GM21423 (cell line): ENCODE results near the gene TNK2.

Source experiments
- ATAC-seq: cut with Tn5 transposase; IDR thresholded peaks from one replicate; pipeline ENCODE4 v1.9.1; 2021; ENCODE audit warnings: mild to moderate bottlenecking, moderate library complexity; ENCODE audit not compliant: unreplicated experiment

TNK2 gene

DNA sequence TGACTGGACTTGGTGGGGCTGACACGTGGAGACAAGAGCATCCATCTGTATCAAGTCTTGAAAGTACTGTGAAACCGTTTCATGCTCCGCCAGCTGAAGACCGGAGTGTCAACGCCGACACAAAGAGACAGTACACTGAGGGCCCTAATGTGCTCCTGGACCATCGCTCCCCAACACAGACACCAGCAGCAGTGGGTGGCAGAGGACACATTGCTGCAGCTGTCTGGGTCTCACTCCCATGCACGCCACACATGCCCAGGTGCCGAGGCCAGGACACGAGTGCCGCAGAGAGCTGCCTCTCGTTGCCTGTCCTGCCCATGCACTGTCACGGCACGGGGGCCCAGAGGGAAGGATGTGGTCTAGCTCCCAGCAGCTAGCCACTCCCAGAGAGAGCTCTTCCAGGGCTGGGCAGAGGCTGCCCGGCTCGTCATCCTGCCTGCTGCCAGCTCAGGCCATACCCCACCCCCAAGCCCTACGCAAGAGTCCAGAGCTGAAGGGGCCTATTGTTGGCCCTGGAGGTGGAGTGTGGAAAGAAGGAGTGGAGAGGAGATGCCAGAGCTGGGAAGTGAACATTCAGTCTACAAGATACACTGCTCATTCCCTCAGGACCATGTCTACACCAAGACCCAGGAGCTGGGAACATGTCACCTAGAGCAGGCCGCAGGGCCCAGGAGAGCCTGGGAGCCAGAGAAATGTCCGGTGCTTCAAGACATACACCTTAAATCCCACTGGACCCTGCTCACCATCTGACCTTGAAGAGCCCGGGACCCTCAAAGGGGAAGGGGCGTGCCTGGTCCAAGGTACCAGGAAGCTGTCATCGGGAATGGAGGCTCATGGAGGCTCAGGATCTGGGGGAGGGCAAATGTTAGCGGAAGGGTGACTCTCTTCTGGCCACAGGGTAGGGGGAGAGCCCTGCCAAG, 7.7 kb downstream of the TNK2 start:
- ATAC-seq, result peak; percentile 53

DNA sequence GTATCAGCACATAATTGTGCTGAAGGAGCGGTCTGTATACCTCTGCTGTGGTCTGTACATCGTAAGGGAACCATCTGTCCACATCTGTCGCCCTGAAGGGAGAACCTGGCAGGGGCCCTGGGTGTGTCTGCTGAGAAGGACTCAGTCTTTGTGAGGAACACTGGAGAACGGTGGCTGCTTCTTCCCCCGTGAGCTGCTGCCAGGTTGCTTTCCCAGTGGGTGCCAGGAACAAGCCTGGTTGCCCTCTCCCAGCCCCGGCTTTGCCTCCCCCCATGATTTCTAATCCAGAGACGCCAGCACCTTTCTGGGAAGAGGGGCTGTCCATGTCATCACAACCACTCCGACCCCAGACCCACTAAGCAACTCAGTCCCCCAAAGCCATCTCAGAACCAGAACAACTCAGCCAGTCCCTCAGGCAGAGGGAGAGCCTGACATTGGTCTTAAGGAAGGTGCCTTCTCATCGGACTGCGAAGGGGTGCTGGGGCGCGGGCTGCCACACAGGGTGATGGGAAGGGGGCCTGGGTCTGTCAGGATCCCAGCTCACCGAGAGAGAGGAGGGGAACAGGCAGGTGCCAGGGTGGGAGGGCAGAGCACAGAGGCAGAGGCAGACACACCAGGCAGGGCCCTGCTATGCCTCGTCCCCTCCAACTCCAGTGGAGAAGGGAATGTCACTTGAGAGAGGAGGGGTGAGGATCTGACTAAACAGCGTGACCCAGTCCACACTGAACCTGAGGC, 8.5 kb downstream of the TNK2 start:
- no peak for ATAC-seq

DNA sequence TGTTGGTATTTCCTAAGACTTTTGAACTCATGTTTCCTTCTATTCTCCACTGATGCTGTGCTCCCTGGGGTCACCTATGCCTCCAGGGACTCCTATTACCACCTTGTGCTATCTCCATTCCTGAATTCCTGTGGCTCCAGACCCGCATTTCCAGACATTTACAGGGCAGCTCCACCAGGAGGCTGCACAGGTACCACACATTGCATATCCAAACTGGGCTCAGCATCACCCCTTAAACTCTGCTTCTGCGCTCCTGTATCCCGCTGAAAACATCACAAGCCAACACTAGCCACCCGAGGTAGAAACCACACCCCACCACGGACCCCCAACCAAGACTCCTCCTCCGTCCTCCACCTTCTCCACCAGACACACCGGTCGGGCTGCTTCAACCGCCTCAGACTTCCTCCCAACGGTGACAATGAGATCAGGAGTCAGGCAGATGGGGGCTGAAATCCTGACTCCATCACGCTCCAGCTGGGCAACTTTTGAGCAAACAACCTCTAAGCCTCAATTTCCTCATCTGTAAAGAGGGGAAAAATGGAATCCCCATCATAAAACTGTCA, 10.4 kb downstream of the TNK2 start:
- ATAC-seq, result no peak

DNA sequence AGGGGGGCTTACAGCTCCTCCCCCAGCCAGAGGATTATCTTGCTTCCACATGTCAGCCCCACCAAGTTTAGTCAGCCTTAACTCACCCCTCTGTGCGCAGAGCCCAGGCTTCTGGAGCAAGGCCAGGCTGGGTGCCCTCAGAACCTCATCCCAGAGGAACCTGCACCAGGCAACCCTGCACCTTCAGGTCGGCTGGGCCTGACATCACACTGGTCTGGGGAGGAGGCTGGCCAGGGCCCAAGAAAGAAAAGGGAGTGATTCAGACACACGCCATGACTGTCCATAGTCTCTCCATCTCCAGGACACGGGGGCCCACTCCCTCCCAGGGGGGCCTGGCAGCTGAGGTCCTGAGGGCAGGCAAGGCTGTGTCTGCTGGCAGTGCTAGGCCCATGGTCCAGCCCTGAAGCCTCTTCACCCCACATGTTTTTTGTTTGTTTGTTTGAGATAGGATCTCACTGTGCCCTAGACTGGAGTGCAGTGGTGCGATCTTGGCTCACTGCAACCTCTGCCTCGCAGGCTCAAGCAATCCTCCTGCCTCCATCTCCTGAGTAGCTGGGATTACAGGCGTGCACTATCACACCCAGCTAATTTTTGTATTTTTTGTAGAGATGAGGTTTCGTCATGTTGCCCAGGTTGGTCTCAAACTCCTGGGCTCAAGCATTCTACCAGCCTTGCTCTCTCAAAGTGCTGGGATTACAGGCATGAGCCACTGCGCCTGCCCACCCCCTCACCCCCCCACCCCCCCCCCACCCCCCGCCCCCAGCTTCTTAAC, 11.1 kb downstream of the TNK2 start:
- no peak for ATAC-seq

DNA sequence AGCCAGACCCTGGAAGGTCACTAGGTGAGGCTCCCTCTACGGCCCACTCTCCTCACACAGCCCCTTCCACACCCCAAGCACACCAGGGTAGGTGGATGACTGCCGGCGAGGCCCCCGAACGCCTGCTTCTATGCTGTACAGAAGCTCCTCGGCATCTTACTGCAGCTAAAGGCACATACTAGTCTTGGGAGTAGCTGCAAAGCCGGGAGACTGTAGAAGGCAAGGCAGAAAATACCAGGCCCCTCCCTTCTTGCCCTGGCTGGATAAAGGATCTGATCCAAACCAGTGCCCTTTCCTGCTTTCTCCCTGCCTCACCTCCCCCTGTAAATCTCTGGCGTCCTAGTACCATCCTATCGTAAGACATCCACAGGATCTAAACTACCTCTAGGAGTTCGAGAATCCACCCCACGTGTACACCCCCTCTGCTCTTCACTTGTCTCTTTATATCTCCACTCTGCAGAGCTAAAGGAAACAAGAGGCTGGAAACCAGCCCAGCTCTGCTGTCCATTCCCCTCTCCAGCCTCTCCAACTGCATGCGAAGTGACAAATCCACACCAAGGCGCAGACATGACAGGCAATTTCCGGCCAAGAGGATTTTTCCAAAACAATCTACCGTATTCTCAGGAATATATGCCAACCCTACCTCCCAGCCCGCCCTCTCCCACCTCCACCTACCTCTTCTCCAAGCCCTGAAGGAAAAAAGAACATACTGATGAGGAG, 11.8 kb downstream of the TNK2 start:
- ATAC-seq, result no peak

DNA sequence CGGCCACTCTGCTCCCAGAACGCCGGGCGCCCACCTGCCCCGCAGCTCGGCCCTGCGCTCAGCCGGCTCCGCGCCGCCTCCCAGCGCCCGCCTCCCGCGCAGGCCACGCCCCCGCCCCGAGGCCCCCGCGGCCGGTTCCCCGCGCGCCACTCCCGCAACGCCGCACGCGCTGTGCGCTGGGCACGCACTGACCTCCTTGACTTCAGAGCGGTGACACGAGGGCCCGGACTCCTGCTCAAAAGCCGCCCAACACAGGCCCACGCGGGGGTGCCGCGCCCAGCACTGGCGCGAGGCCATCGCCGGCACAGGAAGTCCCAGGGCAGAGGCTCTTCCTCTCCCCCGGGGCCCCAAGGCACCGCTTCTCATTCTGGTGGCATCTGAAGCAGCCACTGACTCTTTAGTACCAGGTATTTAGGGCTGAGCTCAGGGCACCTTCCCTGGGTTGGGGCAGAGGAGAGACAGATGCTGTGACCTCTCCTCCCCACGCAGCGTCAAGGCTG, 12.4 kb downstream of the TNK2 start:
- ATAC-seq, result peak; percentile 34

DNA sequence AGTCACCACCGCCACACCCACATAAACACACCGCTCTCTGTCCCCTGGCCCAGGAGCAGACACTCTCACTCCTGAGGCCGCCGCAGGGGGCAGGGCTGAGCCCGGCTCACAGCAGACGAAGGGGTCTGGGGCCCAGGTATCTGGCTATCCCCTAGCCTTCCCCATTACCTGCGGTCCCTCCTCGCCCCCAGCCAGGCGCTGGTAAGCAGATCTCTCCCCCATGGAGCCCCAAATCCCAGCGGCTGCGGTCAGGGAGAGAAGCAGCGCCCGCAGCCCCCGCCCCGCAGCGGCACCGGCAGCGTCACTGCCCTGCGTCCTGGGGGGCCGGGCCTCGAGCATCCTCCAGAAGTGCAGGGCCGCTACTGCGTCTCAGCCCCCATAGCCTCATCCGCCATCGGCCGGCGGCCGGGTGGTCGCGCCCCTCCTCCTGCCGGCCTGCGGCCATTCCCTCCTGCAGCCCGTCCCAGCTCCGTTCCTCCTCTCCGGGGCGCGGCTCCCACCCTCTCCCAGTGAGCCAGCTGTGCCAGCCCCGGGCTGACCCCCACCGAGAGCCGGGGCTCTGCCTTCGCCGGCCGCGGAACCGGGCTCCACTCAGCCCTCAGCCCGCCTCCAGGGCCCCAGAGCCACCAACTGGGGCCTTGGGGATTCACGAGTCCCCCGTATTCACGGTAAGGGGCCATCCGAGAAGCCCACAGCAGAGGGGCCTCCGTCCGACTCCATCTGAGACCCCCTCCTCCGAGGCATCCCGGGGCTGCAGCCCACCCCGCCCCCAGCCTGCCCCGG, 13.1 kb downstream of the TNK2 start:
- ATAC-seq, result peak; percentile 57

DNA sequence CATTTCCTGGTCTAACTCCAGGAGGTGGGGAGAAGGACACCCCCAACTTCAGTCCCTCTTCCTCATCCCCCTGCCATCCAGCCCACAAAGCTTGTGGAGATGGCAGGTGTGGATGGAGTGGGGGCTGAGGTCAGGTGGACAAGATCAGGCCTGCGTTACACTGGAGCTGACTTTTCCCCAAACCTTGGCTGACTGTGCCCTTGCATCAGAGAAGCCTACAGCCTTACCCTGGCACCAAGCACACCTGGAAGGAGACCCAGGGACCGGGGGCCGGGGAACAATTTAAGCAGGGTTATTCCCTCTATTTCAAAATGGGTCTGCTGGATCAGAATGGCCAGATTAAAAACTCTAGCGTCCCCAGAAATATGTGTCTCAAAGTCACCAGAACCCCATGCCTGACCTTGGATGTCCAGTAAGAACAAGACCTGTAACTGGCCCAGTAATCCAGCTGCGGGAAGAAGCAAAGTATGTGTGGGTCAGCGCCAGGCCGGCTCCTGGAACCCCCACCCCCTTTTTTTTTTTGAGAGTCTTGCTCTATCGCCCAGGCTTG, 14.4 kb downstream of the TNK2 start:
- ATAC-seq, result no peak

DNA sequence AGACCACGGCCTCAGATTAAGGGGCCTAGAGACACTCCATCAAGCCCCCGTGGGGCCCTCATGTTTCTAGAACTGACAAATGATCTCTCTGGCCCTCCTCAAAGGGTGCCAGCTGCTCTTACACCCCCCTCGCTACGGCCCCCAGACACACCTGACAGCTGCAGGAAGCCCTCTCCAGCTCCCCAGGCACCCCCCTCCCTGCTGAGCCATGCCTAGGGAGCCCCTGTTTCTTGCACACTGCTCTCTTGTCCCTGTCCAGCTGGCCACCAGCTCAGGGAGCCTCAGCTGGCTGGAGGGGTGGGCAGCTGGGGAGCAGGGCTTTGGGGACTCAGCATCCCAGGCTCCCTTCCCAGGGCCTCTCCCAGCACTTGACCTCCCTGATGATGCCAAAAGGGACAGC, 14.8 kb downstream of the TNK2 start:
- ATAC-seq, result no peak

DNA sequence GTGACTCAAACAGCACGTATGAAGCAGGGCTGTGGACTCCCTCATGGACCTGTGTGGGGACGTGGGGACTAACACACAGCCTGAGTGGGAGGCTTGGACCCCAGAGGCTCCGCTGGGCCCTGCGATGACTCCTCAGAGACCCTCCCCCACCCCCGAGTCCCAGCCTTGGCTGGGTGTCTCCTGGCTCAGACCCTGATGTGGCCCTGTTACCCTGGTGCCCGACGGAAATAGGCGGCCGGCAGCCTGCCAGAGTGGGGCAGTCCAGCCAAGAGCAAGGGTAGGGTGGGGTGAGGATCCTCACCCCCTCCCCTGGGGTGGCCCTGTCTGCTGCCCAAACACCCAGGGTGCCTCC, 15.3 kb downstream of the TNK2 start:
- ATAC-seq, result no peak

DNA sequence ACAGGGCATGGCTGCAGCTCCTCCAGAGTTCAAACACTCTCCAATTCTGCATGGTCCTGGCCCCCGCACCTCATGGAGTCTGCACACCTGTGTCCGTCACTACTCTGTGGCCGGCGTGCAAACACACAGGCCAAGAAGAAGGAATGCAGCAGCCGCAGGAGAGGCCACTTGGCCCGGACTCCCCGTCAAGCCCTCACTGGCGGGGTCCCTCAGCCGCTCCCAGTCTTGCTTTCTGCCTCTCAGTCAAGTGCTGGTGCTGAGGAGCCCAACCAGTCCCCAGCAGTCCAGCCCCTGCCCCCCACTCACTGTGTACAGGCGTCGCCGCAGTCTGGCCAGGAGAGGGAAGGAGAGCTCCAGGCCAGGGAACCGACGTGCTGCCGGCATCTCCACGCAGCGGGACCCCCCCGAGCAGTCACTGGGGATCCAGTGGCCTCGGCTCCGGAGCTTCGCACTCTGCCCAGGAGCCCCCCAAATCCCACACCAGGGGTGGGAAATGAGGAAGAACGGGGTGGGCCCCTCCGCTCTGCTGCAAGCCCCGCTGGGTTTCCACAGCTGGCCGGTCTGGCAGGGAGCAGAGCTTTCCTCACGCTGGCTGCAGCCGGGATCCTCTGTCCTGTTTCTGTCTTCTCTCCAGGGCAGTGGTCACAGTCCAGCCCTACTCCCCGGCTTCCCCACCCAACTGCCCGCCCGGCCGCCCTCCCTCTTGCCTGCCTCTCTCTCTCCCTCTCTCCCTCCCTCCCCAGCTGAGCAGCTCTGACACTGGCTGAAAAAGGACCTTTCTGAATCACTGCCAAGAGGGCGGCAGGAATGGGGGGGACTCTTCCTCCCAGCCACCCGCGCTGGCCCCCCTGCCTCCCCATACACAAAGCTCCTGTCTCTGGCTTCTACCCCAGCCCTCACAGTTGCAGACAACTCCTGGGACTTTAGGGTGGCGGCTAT, 16.0 kb downstream of the TNK2 start:
- no peak for ATAC-seq

DNA sequence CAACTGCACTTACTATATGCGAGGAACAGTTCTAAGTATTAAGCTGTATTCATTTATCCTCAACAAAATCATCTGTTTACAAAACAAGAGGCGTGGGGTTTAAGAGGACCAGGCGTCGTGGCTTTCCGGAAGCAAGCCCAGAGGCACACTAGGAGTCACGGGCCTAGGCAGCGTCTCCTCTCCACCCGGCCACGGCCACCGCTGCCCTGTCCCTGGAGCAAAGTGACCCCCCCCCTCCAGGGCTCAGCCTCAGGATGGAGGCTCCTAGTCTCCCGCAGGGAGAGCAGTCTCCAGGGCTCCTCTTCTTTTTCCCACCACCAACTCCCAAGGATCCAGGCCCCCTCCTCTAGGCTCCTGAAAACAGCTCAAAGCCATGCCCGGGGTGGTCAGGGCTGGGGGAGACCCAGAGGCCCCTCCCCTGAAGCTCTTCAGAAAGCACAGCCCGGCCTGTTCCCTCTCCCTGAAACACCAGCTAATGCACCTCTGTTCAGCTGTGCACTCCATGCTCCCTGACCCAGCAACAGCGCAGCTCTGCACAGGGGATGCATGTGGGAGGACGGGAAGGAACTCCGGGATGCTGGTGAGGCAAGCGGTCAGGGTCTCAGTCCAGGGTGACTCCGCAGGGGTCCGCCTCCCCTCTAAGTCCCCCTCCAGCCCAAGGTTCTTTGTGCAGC, 16.8 kb downstream of the TNK2 start:
- ATAC-seq, result no peak

DNA sequence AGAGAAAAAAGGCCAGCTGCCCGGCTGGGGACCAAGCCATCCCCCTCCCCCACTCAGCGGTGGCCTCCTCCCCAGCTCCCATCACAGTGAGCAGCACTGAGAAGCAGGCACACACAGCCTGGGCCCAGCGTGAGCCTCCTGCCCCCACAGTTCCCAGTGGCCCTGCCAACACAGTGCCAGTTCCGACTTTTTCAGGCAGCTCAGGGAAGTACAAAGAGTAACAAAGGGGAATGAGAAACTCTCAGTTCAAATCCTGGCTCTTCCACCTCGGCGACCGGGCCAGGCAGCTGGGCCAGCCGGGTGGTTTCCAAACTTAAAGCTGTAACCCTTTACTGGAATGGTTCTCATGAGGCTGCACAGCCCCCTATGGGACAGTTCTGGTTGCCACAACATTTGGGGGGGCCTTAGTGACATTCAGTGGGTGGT, 18.5 kb downstream of the TNK2 start:
- ATAC-seq, result no peak

DNA sequence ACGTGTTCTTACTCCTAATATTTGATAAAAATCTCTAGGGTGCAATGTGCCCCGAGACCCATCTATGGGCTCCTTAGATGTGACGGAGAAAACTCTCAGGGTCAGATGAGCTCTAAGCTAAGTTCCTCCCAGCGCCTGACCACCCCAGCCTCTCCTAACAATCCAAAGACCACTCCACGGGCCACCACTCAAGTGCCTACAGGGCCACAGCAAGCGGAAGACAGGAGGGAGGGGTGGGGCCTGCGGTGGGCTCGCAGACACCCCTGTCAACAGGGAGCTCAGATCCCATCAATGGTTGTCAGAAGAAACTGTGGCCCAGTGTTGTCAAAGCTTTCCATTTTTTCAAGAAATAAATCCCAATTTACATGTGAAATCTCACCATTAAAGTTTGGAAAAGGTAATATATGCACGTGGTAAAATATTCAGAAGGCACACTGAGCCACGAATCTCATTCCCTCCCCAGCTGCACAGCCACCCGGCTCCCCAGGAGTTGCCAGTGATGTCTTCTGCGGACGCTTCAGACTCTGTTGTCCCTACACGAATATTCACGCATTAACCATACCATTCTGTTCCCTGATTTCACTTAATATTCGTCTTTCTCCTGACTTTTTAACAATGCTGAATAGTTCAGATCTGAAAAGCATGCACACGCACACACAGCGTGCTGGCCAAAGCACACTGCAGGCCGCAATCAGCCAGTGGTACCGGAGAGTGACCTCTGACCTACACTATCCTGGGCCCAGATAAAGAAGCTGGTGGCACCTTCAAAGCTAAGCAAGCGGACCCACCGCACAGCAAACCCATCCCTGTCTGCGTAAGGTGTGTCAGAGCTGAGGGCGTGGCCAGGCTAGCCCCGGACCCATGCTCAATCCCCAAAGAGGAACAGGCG, 19.1 kb downstream of the TNK2 start:
- ATAC-seq, result no peak

DNA sequence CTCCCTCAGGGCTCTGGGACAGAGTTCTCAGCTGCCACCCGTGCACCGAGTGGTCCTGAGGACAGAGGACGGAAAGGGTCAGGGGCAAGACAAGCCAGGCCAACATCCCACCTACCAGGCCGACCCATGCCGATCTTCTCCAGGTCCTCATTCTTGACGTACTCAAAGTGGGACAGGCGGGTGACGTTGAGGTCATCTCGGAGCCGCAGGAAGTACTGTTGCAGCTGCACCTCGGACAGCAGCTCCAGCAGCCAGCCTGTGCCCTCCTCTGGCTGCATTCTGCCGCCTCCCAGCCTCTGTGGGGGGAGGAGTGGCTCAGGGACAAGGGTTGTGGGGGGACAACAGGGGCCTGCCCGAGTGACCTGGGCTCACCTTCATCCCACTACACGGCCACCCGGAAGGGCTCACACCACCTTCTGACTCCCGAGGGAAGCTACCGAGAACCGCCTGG, 20.0 kb downstream of the TNK2 start:
- ATAC-seq, result no peak

DNA sequence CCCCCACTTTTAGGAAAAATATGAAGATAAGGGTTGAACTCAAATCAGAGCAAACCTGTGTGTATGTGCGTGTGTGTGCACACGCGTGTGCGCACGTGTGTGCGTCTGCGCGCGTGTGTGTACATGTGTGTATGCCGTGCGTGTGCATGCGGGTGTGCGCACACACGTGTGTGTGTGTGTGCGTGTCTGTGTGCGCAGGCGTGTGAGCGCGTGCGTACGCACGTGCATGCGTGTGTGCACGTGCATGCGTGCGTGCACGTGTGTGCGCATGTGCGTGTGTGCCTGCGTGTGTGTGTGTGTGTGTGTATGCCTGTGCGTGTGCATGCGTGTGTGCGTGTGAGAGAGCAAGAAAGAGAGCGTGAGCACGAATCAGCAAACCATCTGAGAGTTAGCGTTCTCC, 20.7 kb downstream of the TNK2 start:
- no peak for ATAC-seq
